ENCODE measurements around the gene PREX1.

GRCh38 chr20:48771542-48771941 lies 56.3 kb downstream of the PREX1 start:
- TF ChIP-seq SUZ12 (IDR thresholded peaks at IDR 0.05; ENCODE audit: extremely low read depth, insufficient read depth, insufficient read length) (no peak), ZNF274 (IDR thresholded peaks at IDR 0.05; ENCODE audit: low read depth, low read length) (no peak)

Data from NT2/D1 (cell line).